PC-3 (cell line): ENCODE data around the gene RNF126.

Experiments used
- EZH2 ChIP-seq: fragments of 300-600 bp; sonication (generic); IDR thresholded peaks from one replicate; pipeline ENCODE4 v1.6.1; 2017; ENCODE audit warnings: antibody characterized with exemption, mild to moderate bottlenecking, low read length; ENCODE audit not compliant: unreplicated experiment
- TF ChIP-seq, protein P1 (sequence below): fragments of 300-600 bp; sonication (generic); conservative IDR thresholded peaks from 2 replicates; pipeline ENCODE4 v1.5.1; 2017; ENCODE audit warnings: antibody characterized with exemption, low read depth, mild to moderate bottlenecking, low read length

DNA sequence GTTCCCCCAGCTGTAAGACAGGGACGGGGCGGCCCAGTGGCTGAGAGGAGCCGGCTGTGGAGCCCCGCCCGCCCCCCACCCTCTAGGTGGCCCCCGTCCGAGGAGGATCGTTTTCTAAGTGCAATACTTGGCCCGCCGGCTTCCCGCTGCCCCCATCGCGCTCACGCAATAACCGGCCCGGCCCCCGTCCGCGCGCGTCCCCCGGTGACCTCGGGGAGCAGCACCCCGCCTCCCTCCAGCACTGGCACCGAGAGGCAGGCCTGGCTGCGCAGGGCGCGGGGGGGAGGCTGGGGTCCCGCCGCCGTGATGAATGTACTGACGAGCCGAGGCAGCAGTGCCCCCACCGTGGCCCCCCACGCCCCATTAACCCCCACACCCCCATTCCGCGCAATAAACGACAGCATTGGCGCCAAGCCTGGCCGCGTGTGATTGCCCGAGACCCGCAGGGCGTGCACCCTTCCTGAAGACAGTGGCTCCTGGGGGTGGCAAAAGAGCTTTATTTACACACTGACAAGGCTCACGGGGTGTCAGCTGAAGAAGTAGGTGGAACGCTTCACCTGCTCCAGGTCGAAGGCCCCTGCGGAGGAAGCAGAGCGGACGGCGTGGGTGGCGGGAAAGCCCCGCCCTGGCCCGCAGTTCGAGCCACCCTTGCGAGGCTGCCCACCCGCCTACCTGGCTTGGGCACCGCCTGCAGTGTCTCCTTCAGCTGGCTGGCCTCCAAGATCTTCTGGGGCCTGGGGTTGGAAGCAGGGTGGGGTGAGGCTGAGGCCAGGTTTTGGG is 46.1 kb downstream of the RNF126 start:
- TF ChIP-seq EZH2, result no peak
- TF ChIP-seq, protein P1, sequence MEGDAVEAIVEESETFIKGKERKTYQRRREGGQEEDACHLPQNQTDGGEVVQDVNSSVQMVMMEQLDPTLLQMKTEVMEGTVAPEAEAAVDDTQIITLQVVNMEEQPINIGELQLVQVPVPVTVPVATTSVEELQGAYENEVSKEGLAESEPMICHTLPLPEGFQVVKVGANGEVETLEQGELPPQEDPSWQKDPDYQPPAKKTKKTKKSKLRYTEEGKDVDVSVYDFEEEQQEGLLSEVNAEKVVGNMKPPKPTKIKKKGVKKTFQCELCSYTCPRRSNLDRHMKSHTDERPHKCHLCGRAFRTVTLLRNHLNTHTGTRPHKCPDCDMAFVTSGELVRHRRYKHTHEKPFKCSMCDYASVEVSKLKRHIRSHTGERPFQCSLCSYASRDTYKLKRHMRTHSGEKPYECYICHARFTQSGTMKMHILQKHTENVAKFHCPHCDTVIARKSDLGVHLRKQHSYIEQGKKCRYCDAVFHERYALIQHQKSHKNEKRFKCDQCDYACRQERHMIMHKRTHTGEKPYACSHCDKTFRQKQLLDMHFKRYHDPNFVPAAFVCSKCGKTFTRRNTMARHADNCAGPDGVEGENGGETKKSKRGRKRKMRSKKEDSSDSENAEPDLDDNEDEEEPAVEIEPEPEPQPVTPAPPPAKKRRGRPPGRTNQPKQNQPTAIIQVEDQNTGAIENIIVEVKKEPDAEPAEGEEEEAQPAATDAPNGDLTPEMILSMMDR, result no peak
